ENCODE data around the gene CCDC186. TPM values are rescaled to one million over a fixed set of nuclear protein-coding genes. Genes with fewer than 3 reads are reported as not detected.

Gene CCDC186
- polyA plus RNA-seq, 2 of the 4 experiments (the other 2 are of a cell fraction): 7.4 to 13.4 TPM

GRCh38 chr10:114184276-114184675 is 10.3 kb upstream of the CCDC186 start:
- CTCF ChIA-PET: no interaction called here

GRCh38 chr10:114183563-114183962 is 9.6 kb upstream of the CCDC186 start:
- TF ChIP-seq SMC3 (IDR thresholded peaks at IDR 0.05) (no peak), TP53 (CRISPR knock-in tag; IDR thresholded peaks at IDR 0.05) (no peak), ESRRA (IDR thresholded peaks at IDR 0.05; ENCODE audit: borderline replicate concordance, low read length) (no peak), TFCP2L1 (CRISPR knock-in tag; IDR thresholded peaks at IDR 0.05) (no peak), NPAS2 (CRISPR knock-in tag; IDR thresholded peaks at IDR 0.05; ENCODE audit: borderline replicate concordance) (no peak), FOSL2 (IDR thresholded peaks at IDR 0.05) (no peak), FOSL2 (CRISPR knock-in tag; IDR thresholded peaks at IDR 0.05) (no peak), E2F6 (IDR thresholded peaks at IDR 0.05; ENCODE audit: borderline replicate concordance, low read depth) (no peak), REST (IDR thresholded peaks at IDR 0.05) (no peak), ELK1 (IDR thresholded peaks at IDR 0.05; ENCODE audit: low read depth, low read length) (no peak), FOXS1 (CRISPR knock-in tag; IDR thresholded peaks at IDR 0.05) (no peak), EHF (CRISPR knock-in tag; IDR thresholded peaks at IDR 0.05) (no peak), CBX2 (IDR thresholded peaks at IDR 0.05; ENCODE audit: borderline replicate concordance, low read depth) (no peak)
- DNase-seq (ENCODE audit: low read depth in 1 of 2, low spot score in 1 of 2): no peak
- 64% methylated on average over 9 of the region's 9 CpGs for WGBS (ENCODE audit: missing lambda C conversion rate)
- H3K9me3 ChIP-seq: no peaks in the 10 kb centered on the region
- ChIA-PET CTCF (no interaction called here), POLR2A (interaction anchor here (0.7 kb wide), 1 partner anchor 21 kb away, joined by 4 read pairs; no protein-coding TSS in a partner anchor)
- H3K4me3 ChIP-seq: no peak overlapping the region
- FAIRE-seq: no peak
- no peaks in the 10 kb centered on the region for H3K4me1 ChIP-seq
- no peak overlapping the region for H3K27ac ChIP-seq
- ATAC-seq: no peak
- no peak overlapping the region for H3K4me2 ChIP-seq

More at GRCh38 chr10:114184276-114184675, 10.3 kb upstream of the CCDC186 start:
- no peak overlapping the region for H3K4me3 ChIP-seq
- no peak overlapping the region for H3K27ac ChIP-seq
- no peak overlapping the region for H3K4me2 ChIP-seq
- H3K4me1 ChIP-seq: no peaks in the 10 kb centered on the region
- FAIRE-seq (no peak), DNase-seq (ENCODE audit: low read depth in 1 of 2, low spot score in 1 of 2) (no peak), ATAC-seq (no peak)
- H3K9me3 ChIP-seq: no peaks in the 10 kb centered on the region
- TF ChIP-seq ATOH8 (CRISPR knock-in tag; IDR thresholded peaks at IDR 0.05; ENCODE audit: low read depth) (no peak), ZC3H11A (IDR thresholded peaks at IDR 0.05) (no peak), ESRRA (IDR thresholded peaks at IDR 0.05; ENCODE audit: borderline replicate concordance, low read length) (no peak), EP300 (IDR thresholded peaks at IDR 0.05) (no peak), RFX5 (IDR thresholded peaks at IDR 0.05) (no peak), HES2 (IDR thresholded peaks at IDR 0.05) (no peak), REST (IDR thresholded peaks at IDR 0.05) (no peak), CBX8 (IDR thresholded peaks at IDR 0.05) (no peak), EHF (CRISPR knock-in tag; IDR thresholded peaks at IDR 0.05) (no peak), TFCP2L1 (CRISPR knock-in tag; IDR thresholded peaks at IDR 0.05) (no peak), USF2 (IDR thresholded peaks at IDR 0.05) (no peak)
- POLR2A ChIA-PET: interaction anchor here (0.7 kb wide), 1 partner anchor 20 kb away, joined by 4 read pairs; no protein-coding TSS in a partner anchor
- WGBS (ENCODE audit: missing lambda C conversion rate): 92% methylated on average over 5 of the region's 5 CpGs
